ENCODE results near the gene NFASC. TPM values are rescaled to one million over a fixed set of nuclear protein-coding genes. Genes with fewer than 3 reads are reported as not detected.

The NFASC gene
- total and polyA plus RNA-seq, 2 experiments from 2014 or later: 3.9 to 11.7 TPM

- Histone ChIP-seq H3F3A (replicated peaks; ENCODE audit: low read depth) (no peaks in the 10 kb centered on the region), H3K27ac (ENCODE audit: low read depth) (no peak overlapping the region), H3K27me3 (ENCODE audit: insufficient read depth) (no peaks in the 10 kb centered on the region), H4K20me1 (replicated peaks; ENCODE audit: insufficient read depth) (no peaks in the 10 kb centered on the region), H3K4me2 (no peak overlapping the region), H3K9me2 (ENCODE audit: insufficient read depth) (0 out of 2 replicates have a peak, but pooled peaks cover 3% of the 10 kb centered on the region), H3K4me1 (ENCODE audit: insufficient read depth) (peaks cover 7% of the 10 kb centered on the region), H2AFZ (no peak overlapping the region), H3K79me2 (replicated peaks; ENCODE audit: insufficient read depth) (no peaks in the 10 kb centered on the region), H3K36me3 (ENCODE audit: insufficient read depth) (no peaks in the 10 kb centered on the region), H3K4me3 (no peak overlapping the region)
- Mint-ChIP-seq H3K27ac (no peak overlapping the region), H3K36me3 (ENCODE audit: low read depth) (no peaks in the 10 kb centered on the region), H3K9me3 (no peaks in the 10 kb centered on the region), H3K4me1 (no peaks in the 10 kb centered on the region), H3K27me3 (ENCODE audit: insufficient read depth, low read depth, poor library complexity) (no peaks in the 10 kb centered on the region), H3K4me3 (no peak overlapping the region)
- TF ChIP-seq STAT1 (IDR thresholded peaks at IDR 0.05; ENCODE audit: unreplicated experiment) (no peak), ZNF331 (CRISPR knock-in tag; IDR thresholded peaks at IDR 0.05; ENCODE audit: low read depth) (no peak), JUNB (IDR thresholded peaks at IDR 0.05; ENCODE audit: unreplicated experiment) (no peak), REST (IDR thresholded peaks at IDR 0.05; ENCODE audit: unreplicated experiment) (no peak), ZNF114 (CRISPR knock-in tag; IDR thresholded peaks at IDR 0.05) (no peak), NANOG (IDR thresholded peaks at IDR 0.05; ENCODE audit: borderline replicate concordance) (no peak), CREB1 (CRISPR knock-in tag; IDR thresholded peaks at IDR 0.05; ENCODE audit: low read depth) (no peak), POLR2AphosphoS5 (IDR thresholded peaks at IDR 0.05; ENCODE audit: low read depth) (no peak), EZH2 (IDR thresholded peaks at IDR 0.05; ENCODE audit: low read depth, unreplicated experiment) (no peak), EZH2phosphoT487 (IDR thresholded peaks at IDR 0.05; ENCODE audit: unreplicated experiment) (no peak)
- TF ChIP-seq, protein P1, sequence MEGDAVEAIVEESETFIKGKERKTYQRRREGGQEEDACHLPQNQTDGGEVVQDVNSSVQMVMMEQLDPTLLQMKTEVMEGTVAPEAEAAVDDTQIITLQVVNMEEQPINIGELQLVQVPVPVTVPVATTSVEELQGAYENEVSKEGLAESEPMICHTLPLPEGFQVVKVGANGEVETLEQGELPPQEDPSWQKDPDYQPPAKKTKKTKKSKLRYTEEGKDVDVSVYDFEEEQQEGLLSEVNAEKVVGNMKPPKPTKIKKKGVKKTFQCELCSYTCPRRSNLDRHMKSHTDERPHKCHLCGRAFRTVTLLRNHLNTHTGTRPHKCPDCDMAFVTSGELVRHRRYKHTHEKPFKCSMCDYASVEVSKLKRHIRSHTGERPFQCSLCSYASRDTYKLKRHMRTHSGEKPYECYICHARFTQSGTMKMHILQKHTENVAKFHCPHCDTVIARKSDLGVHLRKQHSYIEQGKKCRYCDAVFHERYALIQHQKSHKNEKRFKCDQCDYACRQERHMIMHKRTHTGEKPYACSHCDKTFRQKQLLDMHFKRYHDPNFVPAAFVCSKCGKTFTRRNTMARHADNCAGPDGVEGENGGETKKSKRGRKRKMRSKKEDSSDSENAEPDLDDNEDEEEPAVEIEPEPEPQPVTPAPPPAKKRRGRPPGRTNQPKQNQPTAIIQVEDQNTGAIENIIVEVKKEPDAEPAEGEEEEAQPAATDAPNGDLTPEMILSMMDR (conservative IDR thresholded peaks at IDR 0.05; ENCODE audit: low read depth in 2 of 2): no peak
- TF ChIP-seq, protein P2, sequence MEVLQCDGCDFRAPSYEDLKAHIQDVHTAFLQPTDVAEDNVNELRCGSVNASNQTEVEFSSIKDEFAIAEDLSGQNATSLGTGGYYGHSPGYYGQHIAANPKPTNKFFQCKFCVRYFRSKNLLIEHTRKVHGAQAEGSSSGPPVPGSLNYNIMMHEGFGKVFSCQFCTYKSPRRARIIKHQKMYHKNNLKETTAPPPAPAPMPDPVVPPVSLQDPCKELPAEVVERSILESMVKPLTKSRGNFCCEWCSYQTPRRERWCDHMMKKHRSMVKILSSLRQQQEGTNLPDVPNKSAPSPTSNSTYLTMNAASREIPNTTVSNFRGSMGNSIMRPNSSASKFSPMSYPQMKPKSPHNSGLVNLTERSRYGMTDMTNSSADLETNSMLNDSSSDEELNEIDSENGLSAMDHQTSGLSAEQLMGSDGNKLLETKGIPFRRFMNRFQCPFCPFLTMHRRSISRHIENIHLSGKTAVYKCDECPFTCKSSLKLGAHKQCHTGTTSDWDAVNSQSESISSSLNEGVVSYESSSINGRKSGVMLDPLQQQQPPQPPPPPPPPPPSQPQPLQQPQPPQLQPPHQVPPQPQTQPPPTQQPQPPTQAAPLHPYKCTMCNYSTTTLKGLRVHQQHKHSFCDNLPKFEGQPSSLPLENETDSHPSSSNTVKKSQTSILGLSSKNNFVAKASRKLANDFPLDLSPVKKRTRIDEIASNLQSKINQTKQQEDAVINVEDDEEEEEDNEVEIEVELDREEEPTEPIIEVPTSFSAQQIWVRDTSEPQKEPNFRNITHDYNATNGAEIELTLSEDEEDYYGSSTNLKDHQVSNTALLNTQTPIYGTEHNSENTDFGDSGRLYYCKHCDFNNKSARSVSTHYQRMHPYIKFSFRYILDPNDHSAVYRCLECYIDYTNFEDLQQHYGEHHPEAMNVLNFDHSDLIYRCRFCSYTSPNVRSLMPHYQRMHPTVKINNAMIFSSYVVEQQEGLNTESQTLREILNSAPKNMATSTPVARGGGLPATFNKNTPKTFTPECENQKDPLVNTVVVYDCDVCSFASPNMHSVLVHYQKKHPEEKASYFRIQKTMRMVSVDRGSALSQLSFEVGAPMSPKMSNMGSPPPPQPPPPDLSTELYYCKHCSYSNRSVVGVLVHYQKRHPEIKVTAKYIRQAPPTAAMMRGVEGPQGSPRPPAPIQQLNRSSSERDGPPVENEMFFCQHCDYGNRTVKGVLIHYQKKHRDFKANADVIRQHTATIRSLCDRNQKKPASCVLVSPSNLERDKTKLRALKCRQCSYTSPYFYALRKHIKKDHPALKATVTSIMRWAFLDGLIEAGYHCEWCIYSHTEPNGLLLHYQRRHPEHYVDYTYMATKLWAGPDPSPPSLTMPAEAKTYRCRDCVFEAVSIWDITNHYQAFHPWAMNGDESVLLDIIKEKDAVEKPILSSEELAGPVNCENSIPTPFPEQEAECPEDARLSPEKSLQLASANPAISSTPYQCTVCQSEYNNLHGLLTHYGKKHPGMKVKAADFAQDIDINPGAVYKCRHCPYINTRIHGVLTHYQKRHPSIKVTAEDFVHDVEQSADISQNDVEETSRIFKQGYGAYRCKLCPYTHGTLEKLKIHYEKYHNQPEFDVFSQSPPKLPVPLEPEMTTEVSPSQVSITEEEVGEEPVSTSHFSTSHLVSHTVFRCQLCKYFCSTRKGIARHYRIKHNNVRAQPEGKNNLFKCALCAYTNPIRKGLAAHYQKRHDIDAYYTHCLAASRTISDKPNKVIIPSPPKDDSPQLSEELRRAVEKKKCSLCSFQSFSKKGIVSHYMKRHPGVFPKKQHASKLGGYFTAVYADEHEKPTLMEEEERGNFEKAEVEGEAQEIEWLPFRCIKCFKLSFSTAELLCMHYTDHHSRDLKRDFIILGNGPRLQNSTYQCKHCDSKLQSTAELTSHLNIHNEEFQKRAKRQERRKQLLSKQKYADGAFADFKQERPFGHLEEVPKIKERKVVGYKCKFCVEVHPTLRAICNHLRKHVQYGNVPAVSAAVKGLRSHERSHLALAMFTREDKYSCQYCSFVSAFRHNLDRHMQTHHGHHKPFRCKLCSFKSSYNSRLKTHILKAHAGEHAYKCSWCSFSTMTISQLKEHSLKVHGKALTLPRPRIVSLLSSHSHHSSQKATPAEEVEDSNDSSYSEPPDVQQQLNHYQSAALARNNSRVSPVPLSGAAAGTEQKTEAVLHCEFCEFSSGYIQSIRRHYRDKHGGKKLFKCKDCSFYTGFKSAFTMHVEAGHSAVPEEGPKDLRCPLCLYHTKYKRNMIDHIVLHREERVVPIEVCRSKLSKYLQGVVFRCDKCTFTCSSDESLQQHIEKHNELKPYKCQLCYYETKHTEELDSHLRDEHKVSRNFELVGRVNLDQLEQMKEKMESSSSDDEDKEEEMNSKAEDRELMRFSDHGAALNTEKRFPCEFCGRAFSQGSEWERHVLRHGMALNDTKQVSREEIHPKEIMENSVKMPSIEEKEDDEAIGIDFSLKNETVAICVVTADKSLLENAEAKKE (CRISPR knock-in tag; IDR thresholded peaks at IDR 0.05): no peak
- TF ChIP-seq, protein P3, sequence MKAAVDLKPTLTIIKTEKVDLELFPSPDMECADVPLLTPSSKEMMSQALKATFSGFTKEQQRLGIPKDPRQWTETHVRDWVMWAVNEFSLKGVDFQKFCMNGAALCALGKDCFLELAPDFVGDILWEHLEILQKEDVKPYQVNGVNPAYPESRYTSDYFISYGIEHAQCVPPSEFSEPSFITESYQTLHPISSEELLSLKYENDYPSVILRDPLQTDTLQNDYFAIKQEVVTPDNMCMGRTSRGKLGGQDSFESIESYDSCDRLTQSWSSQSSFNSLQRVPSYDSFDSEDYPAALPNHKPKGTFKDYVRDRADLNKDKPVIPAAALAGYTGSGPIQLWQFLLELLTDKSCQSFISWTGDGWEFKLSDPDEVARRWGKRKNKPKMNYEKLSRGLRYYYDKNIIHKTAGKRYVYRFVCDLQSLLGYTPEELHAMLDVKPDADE (IDR thresholded peaks at IDR 0.05): no peak
- ATAC-seq: no peak
- no peak for DNase-seq (ENCODE audit: low spot score)
Measured at GRCh38 chr1:204937901-204938300, 67.2 kb downstream of the NFASC start.
